Measurements from ENCODE around the gene DUOX1.

Gene DUOX1

GRCh38 chr15:45106002-45106790, 23.6 kb upstream of the DUOX1 start:
- DNase-seq: no peak

GRCh38 chr15:45107941-45108630, 21.7 kb upstream of the DUOX1 start:
- no peak for DNase-seq

GRCh38 chr15:45110256-45110820, 19.5 kb upstream of the DUOX1 start:
- no peak for DNase-seq

GRCh38 chr15:45111390-45112142, 18.2 kb upstream of the DUOX1 start:
- no peak for DNase-seq

GRCh38 chr15:45112143-45112590, 17.6 kb upstream of the DUOX1 start:
- no peak for DNase-seq

- no peak for DNase-seq
Observed at GRCh38 chr15:45112591-45113379, 17.0 kb upstream of the DUOX1 start.

- no peak for DNase-seq
Observed at GRCh38 chr15:45113380-45113990, 16.3 kb upstream of the DUOX1 start.

- no peak for DNase-seq
Observed at GRCh38 chr15:45114076-45114750, 15.6 kb upstream of the DUOX1 start, which contains the start of the genes DUOX2 and DUOXA2. DUOX2 (minus strand) TSS chr15:45114172; CDS start chr15:45113411, 761 bp downstream. DUOXA2 (plus strand) TSS chr15:45114326; CDS start chr15:45114606, 280 bp downstream.

- DNase-seq: no peak
Observed at GRCh38 chr15:45114751-45115085, 15.1 kb upstream of the DUOX1 start.

GRCh38 chr15:45115312-45115820, 14.4 kb upstream of the DUOX1 start:
- DNase-seq: no peak

- no peak for DNase-seq
Observed at GRCh38 chr15:45116006-45116481, 13.8 kb upstream of the DUOX1 start.

- no peak for DNase-seq
Observed at GRCh38 chr15:45116482-45117307, 13.1 kb upstream of the DUOX1 start.

- DNase-seq: no peak
Observed at GRCh38 chr15:45117308-45118130, 12.3 kb upstream of the DUOX1 start.

GRCh38 chr15:45118131-45118588, 11.6 kb upstream of the DUOX1 start:
- peak; percentile 24 for DNase-seq

GRCh38 chr15:45118996-45119395, 10.8 kb upstream of the DUOX1 start:
- no peak for DNase-seq

- no peak for DNase-seq
Observed at GRCh38 chr15:45120081-45120972, 9.5 kb upstream of the DUOX1 start.

- no peak for DNase-seq
Observed at GRCh38 chr15:45121020-45121419, 8.8 kb upstream of the DUOX1 start.

Measured in NCI-H1417 treated with DMSO at 0.1 percent for 48 hours (cell line).